B cell (primary cell): ENCODE results near the gene UNC5A.

ENCODE experiments used
- CTCF ChIP-seq: fragments of 200-600 bp; IDR thresholded peaks from one replicate; pipeline ENCODE4 v1.8.0; 2022; ENCODE audit warnings: antibody characterized with exemption, mild to moderate bottlenecking
- EZH2 ChIP-seq: IDR thresholded peaks from 2 replicates; pipeline ENCODE4 v1.6.1; 2012; ENCODE audit warnings: borderline replicate concordance, low read depth, mild to moderate bottlenecking, moderate library complexity, low read length; ENCODE audit not compliant: insufficient read depth, poor library complexity, severe bottlenecking

- TF ChIP-seq CTCF (no peak), EZH2 (no peak)
Measured at GRCh38 chr5:176844281-176844680, 33.9 kb downstream of the UNC5A start.
